Gastrocnemius medialis (tissue), 4 donors: ENCODE measurements around the gene KLHDC2.

Experiments
- POLR2A ChIP-seq, 2 donors: fragments of 450-650 bp; IDR thresholded peaks; one replicate each; pipeline ENCODE4 v1.6.1; 2017; ENCODE audit warnings: antibody characterized with exemption in 2 of 2, mild to moderate bottlenecking in 2 of 2, moderate library complexity in 2 of 2
- TF ChIP-seq, protein P1 (sequence below), 5 experiments: fragments of 450-650 bp in 3 of 5; fragments of 200-600 bp in 2 of 5; sonication (generic) in 2 of 5; IDR thresholded peaks in 4 of 5; conservative IDR thresholded peaks in 1 of 5; 1 replicate in 4 of 5; 2 replicates in 1 of 5; pipeline ENCODE4 v1.5.1; 2016 to 2019; ENCODE audit warnings: antibody characterized with exemption in 5 of 5, mild to moderate bottlenecking in 3 of 5, moderate library complexity in 3 of 5

DNA sequence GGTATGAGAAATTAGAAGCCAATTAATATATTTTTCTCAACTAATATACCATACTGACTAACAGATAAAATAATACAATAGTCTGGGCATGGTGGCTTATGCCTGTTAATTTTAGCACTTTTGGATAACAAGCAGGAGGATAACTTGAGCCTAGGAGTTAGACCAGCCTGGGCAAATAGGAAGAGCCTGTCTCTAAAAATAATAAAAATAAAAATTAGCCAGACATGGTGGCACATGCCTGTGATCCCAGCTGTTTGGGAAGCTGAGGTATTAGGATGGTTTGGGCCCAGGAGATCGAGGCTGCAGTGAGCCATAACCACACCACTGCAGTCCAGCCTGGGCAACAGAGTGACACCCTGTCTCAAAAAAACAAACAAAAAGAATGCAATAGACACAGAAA, 24.7 kb downstream of the KLHDC2 start:
- TF ChIP-seq, protein P1, sequence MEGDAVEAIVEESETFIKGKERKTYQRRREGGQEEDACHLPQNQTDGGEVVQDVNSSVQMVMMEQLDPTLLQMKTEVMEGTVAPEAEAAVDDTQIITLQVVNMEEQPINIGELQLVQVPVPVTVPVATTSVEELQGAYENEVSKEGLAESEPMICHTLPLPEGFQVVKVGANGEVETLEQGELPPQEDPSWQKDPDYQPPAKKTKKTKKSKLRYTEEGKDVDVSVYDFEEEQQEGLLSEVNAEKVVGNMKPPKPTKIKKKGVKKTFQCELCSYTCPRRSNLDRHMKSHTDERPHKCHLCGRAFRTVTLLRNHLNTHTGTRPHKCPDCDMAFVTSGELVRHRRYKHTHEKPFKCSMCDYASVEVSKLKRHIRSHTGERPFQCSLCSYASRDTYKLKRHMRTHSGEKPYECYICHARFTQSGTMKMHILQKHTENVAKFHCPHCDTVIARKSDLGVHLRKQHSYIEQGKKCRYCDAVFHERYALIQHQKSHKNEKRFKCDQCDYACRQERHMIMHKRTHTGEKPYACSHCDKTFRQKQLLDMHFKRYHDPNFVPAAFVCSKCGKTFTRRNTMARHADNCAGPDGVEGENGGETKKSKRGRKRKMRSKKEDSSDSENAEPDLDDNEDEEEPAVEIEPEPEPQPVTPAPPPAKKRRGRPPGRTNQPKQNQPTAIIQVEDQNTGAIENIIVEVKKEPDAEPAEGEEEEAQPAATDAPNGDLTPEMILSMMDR (IDR thresholded peaks at IDR 0.05 in 4 of 5, conservative IDR thresholded peaks at IDR 0.05 in 1 of 5), result no peak
- TF ChIP-seq POLR2A (IDR thresholded peaks at IDR 0.05), result no peak
